SH-SY5Y (cell line): ENCODE data around the gene GALNT18.

Experiments used
- GATA2 ChIP-seq: IDR thresholded peaks from 2 replicates; pipeline ENCODE4 v1.6.1; 2011; ENCODE audit warnings: mild to moderate bottlenecking, low read depth, low read length
- GATA3 ChIP-seq: IDR thresholded peaks from 2 replicates; pipeline ENCODE4 v1.6.1; 2011; ENCODE audit warnings: low read depth, mild to moderate bottlenecking, low read length, moderate library complexity

DNA sequence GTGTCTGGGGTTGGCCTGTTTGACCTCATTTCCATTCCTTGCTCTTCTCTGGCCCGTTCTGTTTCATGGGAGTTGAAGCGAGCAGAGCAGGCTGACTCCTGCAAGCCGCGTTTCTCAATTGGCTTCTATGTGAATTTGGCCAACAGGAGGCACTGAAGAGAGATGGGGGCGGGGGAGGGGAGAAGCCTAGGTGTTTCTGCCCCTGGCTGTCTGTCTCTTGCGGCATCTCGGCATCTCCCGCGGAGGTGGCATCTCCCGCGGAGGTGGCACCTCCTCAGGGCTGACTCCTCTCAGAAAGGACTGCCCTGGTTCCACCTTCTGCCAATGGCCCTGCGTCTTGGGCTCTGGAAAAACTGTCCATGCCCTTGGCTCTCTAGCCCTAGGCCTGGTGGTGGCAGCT lies 143.1 kb downstream of the GALNT18 start:
- TF ChIP-seq GATA2 (no peak), GATA3 (no peak)
